Sciatic nerve (tissue), 2 donors: ENCODE results near the gene TCEANC2. TPM values are rescaled to one million over a fixed set of nuclear protein-coding genes. Genes with fewer than 3 reads are reported as not detected.
A peak's percentile ranks its signal among the peaks of the same experiment; 100 is the strongest.
"Not testable (repeated sequence)": the region's sequence is repeated elsewhere in the genome, so short reads cannot be mapped to it uniquely, and the experiment has no call there.

Experiments
- ATAC-seq: fragments of 200-7000 bp; cut with Tn5 transposase; one replicate; pipeline ENCODE4 v1.9.1; 2020; ENCODE audit warnings: mild to moderate bottlenecking, moderate library complexity
- DNase-seq: peaks from one replicate; pipeline ENCODE4 v3.0.0-alpha.2; 2020; ENCODE audit warnings: low spot score
- intact Hi-C: fragments of 100-400 bp; cut with DNase I; formaldehyde crosslinking; loops from one replicate; pipeline ENCODE4 v1.14.2; 2022
- total RNA-seq: library from RNA; stranded (reverse); fragmentation: NEBNext Ultra II Directional; extraction: Animal tissue kit (Norgen Biotek cat#: 25700); gene quantifications from one replicate; pipeline ENCODE4 v1.2.1, GENCODE V29; 2021
- donor health status: DM: no; HTN: no; CAD: no.
- donor health status: DM: no; HTN: no; CAD: no.

Gene TCEANC2
- total RNA-seq, 1 donor from 2014 or later, result 7.7 TPM

DNA sequence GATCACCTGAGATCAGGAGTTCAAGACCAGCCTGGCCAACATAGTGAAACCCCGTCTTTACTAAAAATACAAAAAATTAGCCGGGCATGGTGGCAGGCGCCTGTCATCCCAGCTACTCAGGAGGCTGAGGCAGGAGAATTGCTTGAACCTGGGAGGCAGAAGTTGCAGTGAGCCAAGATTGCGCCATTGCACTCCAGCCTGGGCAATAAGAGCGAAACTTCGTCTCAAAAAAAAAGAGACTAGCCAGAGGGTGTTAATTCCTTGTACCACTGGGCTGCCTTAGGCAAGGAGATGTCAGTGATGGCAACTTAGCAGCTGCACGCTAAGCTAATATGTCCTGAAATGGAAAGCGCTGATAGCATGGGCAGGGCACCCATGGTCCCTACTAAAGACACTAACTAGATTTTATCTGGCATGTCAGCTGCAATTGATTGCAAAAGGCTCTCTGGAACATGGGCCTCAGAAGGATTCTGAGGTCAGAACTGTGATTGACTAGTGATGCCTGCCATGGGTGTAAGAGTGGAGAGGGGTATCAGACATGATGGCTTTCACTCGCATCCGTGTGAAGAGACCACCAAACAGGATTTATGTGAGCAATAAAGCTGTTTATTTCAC is 33.7 kb upstream of the TCEANC2 start:
- ATAC-seq, intact Hi-C loops, DNase-seq: not testable (repeated sequence)

DNA sequence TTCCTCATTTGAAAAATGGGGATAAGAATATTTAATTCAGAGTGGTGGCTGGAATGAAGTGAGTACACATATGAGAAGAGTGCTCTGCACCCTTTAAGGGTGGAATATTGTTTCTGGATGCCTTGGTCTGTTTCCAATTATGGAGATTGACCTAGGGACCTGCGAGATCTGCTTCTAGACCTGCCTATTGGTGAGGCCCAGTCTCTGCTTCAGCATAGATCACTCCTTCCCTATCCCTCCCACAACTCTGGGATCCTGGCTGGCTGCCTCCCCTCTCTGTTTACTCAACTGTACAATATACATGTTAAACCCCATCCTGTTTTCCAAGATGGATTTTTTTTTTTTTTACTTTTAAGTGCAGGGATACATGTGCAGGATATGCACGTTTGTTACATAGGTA is 29.1 kb upstream of the TCEANC2 start:
- no peak for ATAC-seq
- DNase-seq, result no peak
- intact Hi-C loops, result no loop called here

DNA sequence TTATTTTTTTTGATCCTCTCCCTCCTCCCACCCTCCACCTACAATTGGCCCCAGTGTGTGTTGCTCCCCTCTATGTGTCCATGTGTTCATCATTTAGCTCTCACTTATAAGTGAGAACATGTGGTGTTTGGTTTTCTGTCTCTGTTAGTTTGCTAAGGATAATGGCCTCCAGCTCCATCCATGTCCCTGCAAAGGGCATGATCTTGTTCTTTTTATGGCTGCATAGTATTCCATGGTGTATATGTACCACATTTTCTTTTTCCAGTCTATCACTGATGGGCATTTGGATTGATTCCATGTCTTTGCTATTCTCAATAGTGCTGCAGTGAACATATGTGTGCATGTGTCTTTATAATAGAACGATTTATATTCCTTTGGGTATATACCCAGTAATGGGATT is 28.6 kb upstream of the TCEANC2 start:
- DNase-seq, ATAC-seq: not testable (repeated sequence)
- intact Hi-C loops, result loop anchor here (5.0 kb wide), 1 partner anchor 63 kb away; no protein-coding TSS in a partner anchor

DNA sequence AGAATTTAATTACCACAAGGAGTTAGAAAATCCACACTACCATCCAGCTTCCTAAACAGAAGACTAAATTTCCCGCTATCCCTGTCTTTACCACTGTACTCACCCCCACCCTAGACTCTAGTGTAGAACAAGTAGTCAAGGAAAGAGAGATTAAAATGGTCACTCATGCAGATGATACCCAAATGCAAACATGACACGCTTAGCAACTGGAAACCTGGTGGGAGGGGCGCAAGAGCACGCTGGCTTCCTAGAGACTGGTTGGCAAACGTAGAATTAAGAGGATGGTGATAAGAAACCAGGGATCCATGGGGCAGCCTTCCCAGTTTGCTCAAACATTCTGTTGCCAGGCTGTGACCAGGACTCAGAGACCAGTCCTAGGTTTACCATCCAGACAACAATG is 25.6 kb upstream of the TCEANC2 start:
- DNase-seq, result no peak
- intact Hi-C loops, result loop anchor here (5.0 kb wide), 1 partner anchor 66 kb away; no protein-coding TSS in a partner anchor
- ATAC-seq, result no peak

DNA sequence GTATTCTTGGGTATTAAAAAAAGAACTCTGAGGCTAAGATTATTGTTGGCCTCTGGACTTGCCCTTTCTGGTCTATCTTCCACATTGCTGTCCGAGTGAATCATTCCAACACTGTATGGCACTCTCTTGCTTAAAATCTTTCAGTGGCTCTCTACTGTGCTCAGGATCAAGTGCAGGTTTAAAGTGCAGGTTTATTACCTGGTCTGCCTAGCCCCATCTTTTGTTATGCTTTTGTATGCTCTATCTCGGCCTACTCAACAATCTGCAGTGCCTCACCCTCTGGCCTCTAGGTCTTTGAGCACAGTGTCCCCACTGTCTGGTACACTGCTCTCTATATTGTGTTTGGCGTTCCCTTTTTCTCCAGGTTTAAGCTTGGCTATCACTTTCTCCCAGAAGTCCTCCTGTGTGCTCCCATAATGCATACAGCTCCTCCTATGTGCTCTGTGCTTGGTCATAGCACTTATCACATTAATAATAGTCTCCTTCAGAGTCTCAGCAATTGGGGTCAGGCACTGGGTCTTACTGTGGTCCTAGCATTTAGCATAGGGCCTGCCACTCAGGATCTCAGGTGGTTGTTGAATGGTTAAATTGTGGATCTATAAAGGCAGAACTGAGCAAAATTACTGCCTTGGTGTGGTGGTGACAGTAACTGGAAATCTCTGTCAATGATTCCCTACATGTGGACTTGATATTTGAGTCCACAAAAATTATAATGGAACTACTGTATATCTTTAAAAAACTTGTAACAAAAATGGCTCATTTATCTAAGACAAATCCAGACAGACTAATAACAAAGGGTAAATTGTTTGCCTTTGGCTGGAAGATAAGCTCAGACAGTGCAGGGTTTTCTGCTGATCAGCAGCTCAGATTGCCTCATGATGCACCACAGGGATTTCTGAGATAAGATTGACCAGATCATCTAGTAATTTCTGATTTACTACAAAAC is 24.8 kb upstream of the TCEANC2 start:
- DNase-seq (no peak), ATAC-seq (peak; percentile 60)
- intact Hi-C loops, result loop anchor here (5.0 kb wide), 1 partner anchor 66 kb away; no protein-coding TSS in a partner anchor

DNA sequence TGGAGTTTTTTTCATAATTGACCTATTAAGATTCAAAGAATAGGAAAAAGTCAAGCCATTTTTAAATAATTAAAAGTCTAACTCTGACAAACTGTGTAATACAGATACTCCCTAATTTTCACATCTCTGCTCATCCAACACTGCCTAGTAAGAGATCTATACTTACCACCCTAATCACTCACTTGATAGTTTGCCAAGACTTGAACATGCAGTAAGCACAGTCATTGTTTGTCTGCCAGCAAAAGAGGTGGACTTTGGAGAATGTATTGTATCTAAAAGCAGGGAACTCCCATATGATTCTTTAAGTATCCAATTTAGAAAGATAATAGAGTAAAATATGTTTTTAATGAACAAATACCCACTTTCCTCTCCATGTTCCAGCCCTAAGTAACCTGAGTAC is 15.9 kb upstream of the TCEANC2 start:
- DNase-seq (no peak), ATAC-seq (no peak)
- intact Hi-C loops, result no loop called here

DNA sequence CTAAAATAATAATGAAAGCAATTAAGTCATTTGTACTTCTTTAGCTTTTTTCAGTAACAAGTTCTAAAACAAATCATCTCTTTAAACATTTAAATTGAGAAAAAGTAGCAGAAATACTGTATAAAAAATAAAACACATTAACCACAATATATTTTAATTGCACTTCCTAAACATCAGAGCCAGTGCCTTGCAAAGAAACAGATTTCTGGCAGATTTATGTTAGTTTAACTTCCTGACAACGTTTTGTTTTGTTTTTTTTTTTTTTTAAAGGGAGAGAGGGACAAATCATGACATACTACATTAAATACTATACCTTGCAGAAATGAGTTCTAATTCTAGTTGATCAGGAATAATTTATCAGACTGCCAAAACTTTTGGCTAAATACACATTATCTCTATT is 11.6 kb upstream of the TCEANC2 start:
- DNase-seq (no peak), ATAC-seq (no peak)
- intact Hi-C loops, result no loop called here

DNA sequence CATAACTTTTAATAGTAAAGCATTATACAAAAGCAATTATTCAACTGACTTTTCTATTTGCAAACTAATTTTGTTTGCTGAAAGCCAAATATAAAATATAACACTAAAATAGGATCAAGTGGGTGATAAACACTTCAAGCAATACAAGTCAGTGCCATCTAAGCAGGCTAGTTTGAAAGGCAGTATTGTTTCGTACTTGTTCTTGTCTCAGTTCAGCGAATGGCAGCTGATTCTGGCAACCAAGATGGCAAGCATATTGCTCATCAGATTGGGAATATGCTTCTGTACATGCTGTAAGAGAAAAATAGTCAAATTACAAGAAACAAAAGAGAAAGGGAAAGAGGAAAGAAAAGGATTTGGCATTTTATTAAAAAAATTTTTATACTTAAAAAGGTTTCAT is 7.9 kb upstream of the TCEANC2 start:
- intact Hi-C loops, result no loop called here
- ATAC-seq (no peak), DNase-seq (no peak)

DNA sequence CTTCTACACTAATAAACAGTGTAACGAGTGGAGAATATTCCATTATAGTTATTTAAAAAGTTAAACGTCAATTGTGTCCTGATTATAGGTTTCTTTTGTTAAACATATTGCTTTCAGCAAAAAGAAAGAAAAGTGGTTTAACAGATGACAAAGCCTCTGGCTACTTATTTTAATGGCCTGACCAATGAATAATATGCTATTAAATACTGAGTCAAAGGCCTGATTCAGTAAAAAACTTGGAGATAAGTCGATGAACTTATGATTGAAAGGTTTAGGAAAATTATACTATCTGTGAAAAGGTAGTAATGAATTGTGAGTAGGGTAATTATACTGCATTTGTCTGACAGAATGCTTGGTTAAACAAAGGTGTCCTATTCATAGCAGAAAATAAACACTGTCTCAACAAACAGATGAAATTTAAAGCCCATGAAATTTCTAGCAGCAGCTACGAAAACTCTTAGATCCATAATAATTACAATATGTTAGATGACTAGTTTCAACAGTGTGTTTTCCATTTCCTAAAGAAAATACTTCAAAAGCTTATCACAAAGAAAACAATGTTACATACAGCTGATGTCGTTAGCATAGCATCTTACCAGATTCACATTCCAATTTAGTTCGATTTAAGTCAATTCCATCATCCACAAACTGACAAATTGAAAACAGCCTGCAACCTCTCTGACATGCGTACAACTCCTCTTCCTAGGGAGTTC is 6.6 kb upstream of the TCEANC2 start:
- DNase-seq, result no peak
- no peak for ATAC-seq
- intact Hi-C loops, result no loop called here

DNA sequence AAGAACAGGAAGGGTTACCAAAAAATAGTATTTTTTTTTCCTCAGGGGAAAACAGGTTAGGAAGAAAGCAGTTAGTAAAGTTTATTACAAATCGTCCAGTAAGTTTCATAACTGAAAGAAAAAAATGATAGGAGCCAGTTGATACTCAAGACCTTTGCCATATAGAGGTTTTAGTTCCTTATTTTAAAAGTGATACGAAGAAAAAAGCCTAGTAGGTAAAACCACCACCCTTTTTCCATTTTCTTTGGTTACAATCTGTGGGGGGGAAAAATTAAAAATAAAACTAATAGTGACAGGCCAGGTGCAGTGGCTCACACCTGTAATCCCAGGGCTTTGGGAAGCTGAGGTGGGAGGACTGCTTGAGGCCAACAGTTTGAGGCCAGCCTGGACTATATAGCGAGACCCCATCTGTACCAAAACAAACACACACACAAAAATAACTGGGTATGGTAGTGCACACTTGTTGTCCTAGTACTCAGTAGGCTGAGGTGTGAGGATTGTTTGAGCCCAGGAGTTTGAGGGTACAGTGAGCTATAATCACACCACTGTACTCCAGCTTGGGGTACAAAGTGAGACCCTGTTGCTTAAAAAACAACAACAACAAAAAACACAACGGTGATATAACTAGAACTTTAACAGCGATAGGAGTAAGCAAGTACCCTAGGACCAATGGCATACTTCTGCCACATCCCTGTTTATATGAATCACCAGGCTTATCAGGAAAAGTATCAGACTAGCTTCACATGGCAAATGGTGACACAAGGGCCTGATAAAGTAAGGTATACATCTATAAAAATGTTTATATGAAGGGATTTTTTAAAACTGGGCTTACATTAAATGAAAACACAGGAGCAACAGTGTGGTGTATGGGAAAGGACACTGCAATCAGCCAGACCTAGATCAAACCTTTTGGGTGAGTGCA is 5.8 kb upstream of the TCEANC2 start:
- ATAC-seq (no peak), DNase-seq (no peak)
- intact Hi-C loops, result no loop called here

DNA sequence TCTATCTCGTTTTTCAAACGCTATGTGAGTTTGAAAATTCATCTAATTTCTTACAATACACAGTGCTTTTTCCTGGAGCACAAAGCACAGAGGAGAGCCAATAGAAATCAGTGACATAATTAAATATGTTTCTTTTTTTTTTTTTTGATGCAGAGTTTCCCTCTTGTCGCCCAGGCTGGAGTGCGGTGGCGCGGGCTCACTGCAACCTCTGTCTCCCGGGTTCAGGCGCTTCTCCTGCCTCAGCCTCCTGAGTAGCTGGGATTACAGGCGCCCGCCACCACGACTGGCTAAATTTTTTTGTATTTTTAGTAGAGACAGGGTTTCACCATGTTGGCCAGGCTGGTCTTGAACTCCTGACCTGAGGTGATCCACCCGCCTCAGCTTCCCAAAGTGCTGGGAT is 3.0 kb upstream of the TCEANC2 start:
- DNase-seq, intact Hi-C loops, ATAC-seq: not testable (repeated sequence)

DNA sequence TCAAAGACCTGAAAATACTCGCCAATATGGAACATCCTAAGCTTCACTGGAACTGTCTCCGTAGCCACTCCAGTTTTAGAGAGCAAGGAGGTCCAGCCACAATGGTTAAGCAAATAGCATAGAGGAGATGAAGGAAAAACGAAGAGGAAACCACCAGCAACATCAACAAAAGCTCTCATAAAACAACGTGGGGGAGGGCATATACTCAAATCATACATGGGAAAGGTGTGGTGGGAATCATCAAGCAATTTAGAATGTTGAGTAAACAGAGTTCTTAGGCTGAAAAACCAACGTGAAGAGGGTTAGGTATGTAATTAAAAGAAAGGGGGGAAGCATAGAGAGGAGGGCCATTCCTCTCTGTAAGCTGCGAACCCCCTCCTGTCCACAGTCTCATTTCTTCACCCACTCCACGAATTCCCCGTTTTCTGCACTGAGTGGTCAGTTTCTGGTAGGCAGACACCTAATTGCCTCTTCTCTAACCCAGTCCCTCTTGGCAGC is 1.4 kb upstream of the TCEANC2 start:
- intact Hi-C loops, result no loop called here
- DNase-seq (no peak), ATAC-seq (no peak)

DNA sequence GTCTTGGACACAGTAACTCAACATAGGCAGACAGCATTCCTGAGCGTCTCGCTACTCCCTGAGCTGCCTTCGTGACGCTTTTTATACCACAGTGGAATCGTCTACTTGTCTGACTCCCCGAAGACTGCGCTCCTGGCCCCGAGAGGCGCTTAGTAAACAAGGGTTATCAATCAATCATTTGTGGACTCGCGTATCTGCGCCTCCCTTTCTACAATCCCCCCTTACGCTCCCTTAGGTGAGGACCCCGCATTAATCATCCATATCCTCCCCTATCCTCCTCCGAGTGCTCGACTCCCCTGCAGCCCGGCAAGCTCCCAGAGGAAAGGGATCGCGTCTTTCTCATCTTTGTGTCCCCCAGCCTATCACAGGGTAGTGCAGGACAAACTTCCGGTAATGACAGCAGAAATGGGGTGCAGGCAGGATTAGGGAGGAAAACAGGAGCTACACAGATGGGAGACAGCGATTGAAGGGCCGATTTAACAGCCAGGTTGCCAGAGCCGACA is 926 bp upstream of the TCEANC2 start:
- intact Hi-C loops, result no loop called here
- peak; percentile 61 for DNase-seq

DNA sequence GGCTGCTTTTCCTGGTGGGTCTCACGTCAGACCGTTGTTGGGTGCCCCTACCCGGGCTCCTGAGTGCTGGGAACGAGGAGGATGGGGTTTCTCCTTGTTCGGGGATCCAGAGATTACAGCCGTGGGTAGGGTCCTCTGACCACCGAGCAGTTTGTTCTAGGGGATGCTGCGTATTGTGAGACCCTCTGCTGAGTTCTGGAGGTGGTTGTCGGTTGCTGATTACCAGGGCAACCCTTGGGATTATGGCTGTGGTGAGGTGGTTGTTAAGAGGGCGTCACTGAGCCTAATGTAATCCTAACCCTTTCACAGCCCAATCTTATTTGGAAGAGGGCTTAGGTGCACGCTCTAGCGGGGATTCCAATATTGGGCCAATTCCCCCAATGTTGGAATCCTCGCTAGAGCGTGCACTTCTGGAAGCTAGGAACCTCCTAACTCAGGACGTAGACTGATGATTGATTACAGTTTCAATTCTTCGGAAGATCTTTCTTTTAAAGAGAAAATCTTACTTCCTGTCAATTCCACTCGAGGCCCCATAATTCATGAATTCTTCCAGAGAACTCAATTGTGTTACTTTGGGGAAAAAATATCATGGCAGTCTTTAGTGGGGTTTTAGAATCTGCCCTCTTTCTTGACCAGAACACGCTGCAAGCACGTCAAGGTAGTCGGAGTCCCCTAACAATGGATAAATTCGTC is 483 bp downstream of the TCEANC2 start:
- DNase-seq (no peak), ATAC-seq (peak; percentile 1)
- intact Hi-C loops, result no loop called here

More for the DNA sequence above, 926 bp upstream of the TCEANC2 start:
- peak; percentile 46 for ATAC-seq

DNA sequence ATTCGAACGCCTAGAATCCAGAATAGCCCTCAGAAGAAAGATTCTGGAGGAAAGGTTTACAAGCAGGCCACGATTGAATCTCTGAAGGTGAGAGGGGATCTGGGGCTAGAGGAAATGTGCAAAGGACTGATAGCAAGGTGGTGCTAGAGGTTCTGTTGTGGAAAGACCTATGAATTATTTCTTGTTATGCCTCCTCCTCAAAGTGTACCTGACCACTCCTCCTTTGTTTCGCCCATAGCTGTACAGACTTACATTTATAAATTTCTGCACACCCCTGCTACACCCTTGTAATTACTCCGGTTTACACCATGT is 986 bp downstream of the TCEANC2 start:
- no peak for DNase-seq
- ATAC-seq, result no peak
- intact Hi-C loops, result no loop called here

DNA sequence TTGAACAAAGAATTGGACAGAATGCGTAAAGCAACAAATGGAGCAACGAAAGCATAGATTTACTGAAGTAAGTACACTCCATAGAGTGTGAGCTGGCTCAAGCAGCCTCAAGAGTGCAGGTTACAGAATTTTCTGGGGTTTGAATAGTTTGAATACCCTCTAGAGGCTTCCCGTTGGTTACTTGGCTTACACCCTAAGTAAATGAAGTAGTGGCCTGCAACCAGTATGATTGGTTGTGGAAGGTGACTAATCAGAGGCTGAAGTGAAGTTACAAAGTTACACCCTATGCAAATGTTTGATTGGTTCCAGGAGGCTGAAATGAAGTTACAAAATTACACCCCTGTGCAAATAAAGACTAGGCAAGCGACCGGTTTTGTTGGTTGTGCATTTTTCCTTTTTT is 10.9 kb downstream of the TCEANC2 start:
- DNase-seq (no peak), ATAC-seq (no peak)
- intact Hi-C loops, result no loop called here

DNA sequence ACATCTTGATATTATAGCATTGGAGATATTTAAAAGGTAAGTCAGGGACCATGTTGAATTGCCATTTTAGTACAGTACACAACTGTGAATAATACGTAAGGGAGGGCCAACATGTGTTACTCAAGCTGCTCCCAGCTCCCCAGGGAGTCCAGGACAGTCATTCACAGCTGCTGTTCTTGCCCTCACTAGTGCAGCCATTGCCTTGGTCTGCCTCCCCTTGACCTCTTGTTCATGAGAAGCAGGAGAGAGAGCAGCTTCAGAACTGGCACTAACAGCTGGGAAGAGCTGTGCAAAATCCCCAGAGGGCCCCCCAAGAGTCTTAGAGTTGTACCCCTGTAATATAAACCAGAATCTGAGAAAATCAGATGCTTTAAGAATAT is 16.4 kb downstream of the TCEANC2 start:
- ATAC-seq, result peak; percentile 24
- intact Hi-C loops, result no loop called here
- no peak for DNase-seq
